A549 treated with Mapracorat at 1 μM for 4 hours (cell line): ENCODE results near the gene MICAL1. TPM values are rescaled to one million over a fixed set of nuclear protein-coding genes. Genes with fewer than 3 reads are reported as not detected.

Experiments
- total RNA-seq: library from RNA; stranded (reverse); fragments of 200-300 nt; extraction: Qiagen RNA extraction; gene quantifications from 5 replicates; pipeline ENCODE4 v1.2.3, GENCODE V29; 2022

The MICAL1 gene, protein sequence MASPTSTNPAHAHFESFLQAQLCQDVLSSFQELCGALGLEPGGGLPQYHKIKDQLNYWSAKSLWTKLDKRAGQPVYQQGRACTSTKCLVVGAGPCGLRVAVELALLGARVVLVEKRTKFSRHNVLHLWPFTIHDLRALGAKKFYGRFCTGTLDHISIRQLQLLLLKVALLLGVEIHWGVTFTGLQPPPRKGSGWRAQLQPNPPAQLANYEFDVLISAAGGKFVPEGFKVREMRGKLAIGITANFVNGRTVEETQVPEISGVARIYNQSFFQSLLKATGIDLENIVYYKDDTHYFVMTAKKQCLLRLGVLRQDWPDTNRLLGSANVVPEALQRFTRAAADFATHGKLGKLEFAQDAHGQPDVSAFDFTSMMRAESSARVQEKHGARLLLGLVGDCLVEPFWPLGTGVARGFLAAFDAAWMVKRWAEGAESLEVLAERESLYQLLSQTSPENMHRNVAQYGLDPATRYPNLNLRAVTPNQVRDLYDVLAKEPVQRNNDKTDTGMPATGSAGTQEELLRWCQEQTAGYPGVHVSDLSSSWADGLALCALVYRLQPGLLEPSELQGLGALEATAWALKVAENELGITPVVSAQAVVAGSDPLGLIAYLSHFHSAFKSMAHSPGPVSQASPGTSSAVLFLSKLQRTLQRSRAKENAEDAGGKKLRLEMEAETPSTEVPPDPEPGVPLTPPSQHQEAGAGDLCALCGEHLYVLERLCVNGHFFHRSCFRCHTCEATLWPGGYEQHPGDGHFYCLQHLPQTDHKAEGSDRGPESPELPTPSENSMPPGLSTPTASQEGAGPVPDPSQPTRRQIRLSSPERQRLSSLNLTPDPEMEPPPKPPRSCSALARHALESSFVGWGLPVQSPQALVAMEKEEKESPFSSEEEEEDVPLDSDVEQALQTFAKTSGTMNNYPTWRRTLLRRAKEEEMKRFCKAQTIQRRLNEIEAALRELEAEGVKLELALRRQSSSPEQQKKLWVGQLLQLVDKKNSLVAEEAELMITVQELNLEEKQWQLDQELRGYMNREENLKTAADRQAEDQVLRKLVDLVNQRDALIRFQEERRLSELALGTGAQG
- 11.5 to 19.0 TPM (median 17.5 TPM) in 5 replicates for total RNA-seq

DNA sequence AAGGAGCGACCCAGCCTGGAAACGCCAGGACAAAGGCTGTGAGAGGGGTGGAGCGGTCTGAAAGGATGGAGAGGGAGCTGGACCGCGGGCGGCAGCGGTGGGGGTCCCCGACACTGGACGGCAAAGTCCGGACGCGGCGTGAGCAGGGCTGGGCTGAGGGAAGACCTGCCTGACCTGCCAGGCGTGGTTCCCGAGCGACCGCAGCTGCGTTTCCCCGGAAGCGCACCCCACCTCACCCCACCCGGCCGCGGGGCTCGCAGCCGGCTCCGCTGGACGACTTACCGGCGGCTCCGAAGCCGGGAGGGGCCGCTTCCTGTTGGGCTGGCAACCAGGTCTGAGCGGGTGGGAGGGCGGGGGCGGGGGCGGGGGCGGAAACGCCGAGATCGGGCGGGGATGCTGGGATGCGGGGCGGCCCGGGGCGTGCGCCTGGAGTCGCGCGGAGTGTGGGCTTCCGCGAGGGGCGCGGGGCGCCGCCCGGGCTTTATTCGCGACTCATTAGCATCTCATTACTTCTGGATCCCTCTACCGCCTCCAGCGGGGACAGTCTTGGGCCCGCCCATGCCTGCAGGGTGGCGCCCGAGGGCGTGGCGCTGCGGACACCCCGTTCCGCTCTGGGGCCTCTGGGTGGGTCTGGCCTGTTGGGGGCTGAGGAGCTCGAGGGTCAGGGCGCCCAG, at the start of gene MICAL1:
TSS of gene MICAL1 (minus strand) at position 336 of the 674 bp plus-strand sequence. CDS start 1,576 bp downstream, outside the sequence.

DNA sequence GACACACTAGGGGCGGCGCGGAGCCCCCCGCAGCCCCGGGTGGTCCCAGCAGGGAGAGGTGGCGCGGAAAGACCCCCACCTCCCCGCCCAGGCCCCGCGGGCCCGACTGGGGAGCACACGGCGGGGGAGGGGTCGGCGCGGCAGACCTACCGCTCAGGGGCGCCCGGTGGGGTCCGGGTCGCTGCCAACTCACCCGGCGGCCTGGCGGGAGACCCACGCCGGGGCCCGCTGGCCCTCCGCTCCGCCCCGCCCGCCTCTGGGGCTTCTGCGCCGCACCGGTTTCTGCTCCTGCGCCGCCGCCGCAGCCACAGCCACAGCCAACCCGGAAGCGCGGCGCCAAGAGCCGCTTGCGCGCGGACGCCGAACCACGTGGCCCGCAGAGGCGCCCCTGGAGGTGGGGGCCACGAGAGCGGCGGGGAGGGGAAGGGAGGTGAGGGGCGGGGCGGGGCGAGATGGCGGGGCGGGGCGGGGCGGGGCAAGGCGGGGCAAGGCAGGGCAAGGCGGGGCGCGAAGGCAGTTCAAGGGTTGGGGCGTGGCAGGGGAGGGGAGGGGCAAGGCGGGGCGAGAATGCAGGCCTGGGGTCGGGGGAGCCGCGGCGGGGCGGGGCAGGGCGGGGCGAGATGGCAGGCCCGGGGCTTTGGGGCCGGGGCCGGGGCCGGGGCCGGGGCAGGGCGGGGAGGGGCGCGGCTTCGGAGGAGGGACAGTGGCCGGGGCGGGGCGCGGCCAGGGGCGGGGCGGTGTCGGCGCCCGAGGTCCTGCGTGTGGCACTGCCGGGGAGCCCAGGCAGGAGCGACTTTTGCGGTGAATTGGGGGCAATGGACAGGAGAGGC, 27.5 kb upstream of the MICAL1 start, which contains the start of gene ZBTB24:
TSS of gene ZBTB24 (minus strand) at position 315 of the 830 bp plus-strand sequence. CDS start 1,193 bp downstream, outside the sequence.

DNA sequence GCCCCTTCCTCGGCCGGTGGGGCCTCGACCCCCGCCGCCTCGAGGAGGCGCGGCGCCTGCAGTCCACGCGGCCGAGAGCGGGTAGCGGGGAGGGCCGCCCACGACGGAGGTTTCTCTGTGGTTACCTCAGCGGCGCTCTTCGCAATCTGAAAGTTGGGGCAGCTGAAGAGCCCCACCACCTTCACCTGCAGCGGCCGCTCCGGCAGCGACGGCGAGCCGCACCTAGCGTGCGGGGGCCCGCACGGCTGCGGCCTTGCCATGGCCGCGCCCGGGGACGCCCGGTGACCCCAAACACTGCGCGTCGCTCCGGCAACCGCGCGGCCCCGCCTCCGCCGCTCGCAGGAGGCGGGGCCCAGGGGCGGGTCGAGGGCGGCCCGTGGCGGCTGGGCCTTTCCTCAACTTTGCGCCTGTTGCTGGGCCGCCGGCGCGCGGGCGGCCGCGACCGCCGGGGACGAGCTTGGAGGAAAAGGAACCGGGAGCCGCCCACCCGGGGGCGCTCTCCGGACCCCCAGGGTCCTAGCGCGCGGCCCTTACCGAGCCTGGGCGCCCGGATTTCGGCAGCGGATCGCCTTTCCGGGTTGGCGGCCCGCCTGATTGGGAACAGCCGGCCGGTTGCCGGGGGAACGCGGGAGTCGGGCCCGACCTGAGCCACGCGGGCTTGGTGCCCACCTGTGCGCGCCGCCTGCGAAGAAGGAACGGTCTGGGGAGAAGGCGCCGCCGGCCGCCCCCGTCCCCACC, 15.1 kb downstream of the MICAL1 start, which contains the start of the genes PPIL6 and SMPD2:
TSS of gene PPIL6 (minus strand) at position 298 of the 738 bp plus-strand sequence. CDS start at position 260, 38 bp downstream.
TSS of gene SMPD2 (plus strand) at position 394 of the 738 bp plus-strand sequence. CDS start 398 bp downstream, outside the sequence.

Other genes with a start within 250 kb of the MICAL1 start
- gene CD164, start 73.3 kb downstream of the MICAL1 start, total RNA-seq, result 90.2 to 113 TPM (median 108 TPM) in 5 replicates
- 2.5 to 3.6 TPM (median 2.9 TPM) in 5 replicates for gene PPIL6, start 15.1 kb downstream of the MICAL1 start, total RNA-seq
- 12.4 to 16.5 TPM (median 14.9 TPM) in 5 replicates for gene SMPD2, start 15.0 kb downstream of the MICAL1 start, total RNA-seq
- 4.1 to 4.8 TPM (median 4.5 TPM) in 5 replicates for gene ZBTB24, start 27.4 kb upstream of the MICAL1 start, total RNA-seq
- 0.86 to 1.5 TPM (median 1.1 TPM) in 5 replicates for gene AK9, start 235.4 kb upstream of the MICAL1 start, total RNA-seq
- gene FIG4, start 235.5 kb upstream of the MICAL1 start, total RNA-seq, result 4.0 to 5.1 TPM (median 4.4 TPM) in 5 replicates